Measurements from ENCODE around the gene XPNPEP2. TPM values are rescaled to one million over a fixed set of nuclear protein-coding genes. Genes with fewer than 3 reads are reported as not detected.

Gene XPNPEP2
- polyA plus RNA-seq, 3 donors, result 0.19 TPM; not detected in 2

GRCh38 chrX:129720741-129721140, 18.0 kb upstream of the XPNPEP2 start:
- DNase-seq, result no peak
- Histone ChIP-seq H3K9ac (ENCODE audit: insufficient read depth, low read length, poor library complexity, severe bottlenecking) (no peak overlapping the region), H3K79me2 (ENCODE audit: insufficient read depth, low read length) (no peaks in the 10 kb centered on the region), H4K20me1 (ENCODE audit: insufficient read depth, low read length) (no peaks in the 10 kb centered on the region), H3K9me3 (replicated peaks in 1 of 2; ENCODE audit: control insufficient read depth in 1 of 2, insufficient read depth in 1 of 2, low read length in 2 of 2) (no peaks in the 10 kb centered on the region), H3K27ac (ENCODE audit: low read depth in 1 of 2, low read length in 2 of 2) (no peak overlapping the region), H3K36me3 (replicated peaks in 1 of 2; ENCODE audit: control insufficient read depth in 1 of 2, insufficient read depth in 2 of 2, low read length in 2 of 2) (no peaks in the 10 kb centered on the region), H3K4me1 (ENCODE audit: control insufficient read depth in 1 of 2, insufficient read depth in 2 of 2, low read length in 2 of 2) (peaks cover 6 to 8% of the 10 kb centered on the region in 2 donors), H2AFZ (ENCODE audit: insufficient read depth, low read depth, low read length, poor library complexity, severe bottlenecking) (no peak overlapping the region), H3K4me3 (replicated peaks in 1 of 3; ENCODE audit: low read depth in 2 of 3, low read length in 3 of 3) (no peak overlapping the region), H3K4me2 (replicated peaks; ENCODE audit: extremely low read depth, low read length, poor library complexity, severe bottlenecking) (no peak overlapping the region), H3K27me3 (ENCODE audit: control insufficient read depth in 2 of 2, insufficient read depth in 2 of 2, low read length in 2 of 2) (no peaks in the 10 kb centered on the region)
- no peak overlapping the region for H3K27ac Mint-ChIP-seq
- no peaks in the 10 kb centered on the region for H3K36me3 Mint-ChIP-seq
- intact Hi-C loops (cut with micrococcal nuclease), result no loop called here
- WGBS (ENCODE audit: insufficient coverage), result no CpG with 5 or more reads among the region's 6 CpGs
- peaks cover 0 to 12% (median 3%) of the 10 kb centered on the region in 3 donors for H3K27me3 Mint-ChIP-seq (ENCODE audit: low read depth in 3 of 3)
- no peaks in the 10 kb centered on the region for H3K9me3 Mint-ChIP-seq
- no peak for TF ChIP-seq CTCF (IDR thresholded peaks at IDR 0.05)
- H3K4me3 Mint-ChIP-seq, result no peak overlapping the region
- H3K4me1 Mint-ChIP-seq, result peaks cover 10% of the 10 kb centered on the region

GRCh38 chrX:129721414-129721813, 17.4 kb upstream of the XPNPEP2 start:
- DNase-seq, result no peak
- H3K36me3 Mint-ChIP-seq, result no peaks in the 10 kb centered on the region
- intact Hi-C loops (cut with micrococcal nuclease), result no loop called here
- peaks cover 6 to 8% of the 10 kb centered on the region in 2 donors for H3K4me1 ChIP-seq (ENCODE audit: control insufficient read depth in 1 of 2, insufficient read depth in 2 of 2, low read length in 2 of 2)
- no peak for TF ChIP-seq CTCF (IDR thresholded peaks at IDR 0.05)
- H3K4me3 ChIP-seq (replicated peaks in 1 of 3; ENCODE audit: low read depth in 2 of 3, low read length in 3 of 3), result no peak overlapping the region
- peaks cover 0 to 8% (median 3%) of the 10 kb centered on the region in 3 donors for H3K27me3 Mint-ChIP-seq (ENCODE audit: low read depth in 3 of 3)
- H3K4me1 Mint-ChIP-seq, result peaks cover 10% of the 10 kb centered on the region
- no peak overlapping the region for H3K4me3 Mint-ChIP-seq
- H3K27ac ChIP-seq (ENCODE audit: low read depth in 1 of 2, low read length in 2 of 2), result no peak overlapping the region
- H2AFZ ChIP-seq (ENCODE audit: insufficient read depth, low read depth, low read length, poor library complexity, severe bottlenecking), result no peak overlapping the region
- no peaks in the 10 kb centered on the region for H3K27me3 ChIP-seq (ENCODE audit: control insufficient read depth in 2 of 2, insufficient read depth in 2 of 2, low read length in 2 of 2)
- no peaks in the 10 kb centered on the region for H3K36me3 ChIP-seq (replicated peaks in 1 of 2; ENCODE audit: control insufficient read depth in 1 of 2, insufficient read depth in 2 of 2, low read length in 2 of 2)
- H3K9me3 ChIP-seq (replicated peaks in 1 of 2; ENCODE audit: control insufficient read depth in 1 of 2, insufficient read depth in 1 of 2, low read length in 2 of 2), result no peaks in the 10 kb centered on the region
- no CpG with 5 or more reads among the region's 2 CpGs for WGBS (ENCODE audit: insufficient coverage)
- no peaks in the 10 kb centered on the region for H3K9me3 Mint-ChIP-seq
- no peaks in the 10 kb centered on the region for H3K79me2 ChIP-seq (ENCODE audit: insufficient read depth, low read length)
- H3K27ac Mint-ChIP-seq, result no peak overlapping the region
- no peak overlapping the region for H3K4me2 ChIP-seq (replicated peaks; ENCODE audit: extremely low read depth, low read length, poor library complexity, severe bottlenecking)
- no peak overlapping the region for H3K9ac ChIP-seq (ENCODE audit: insufficient read depth, low read length, poor library complexity, severe bottlenecking)
- no peaks in the 10 kb centered on the region for H4K20me1 ChIP-seq (ENCODE audit: insufficient read depth, low read length)
